ENCODE data around the gene KLHL29. TPM values are rescaled to one million over a fixed set of nuclear protein-coding genes. Genes with fewer than 3 reads are reported as not detected.

Gene KLHL29
- total RNA-seq, 1 experiment from 2014 or later = 3.4 TPM

- peak; percentile 10 to 44 for DNase-seq
- Histone ChIP-seq H3K27me3 (ENCODE audit: insufficient read depth, low read depth) (peaks cover 12% of the 10 kb centered on the region), H3K4me2 (peak overlapping the region; percentile 56)
Measured at GRCh38 chr2:23366720-23367119, 18.3 kb upstream of the KLHL29 start.

GRCh38 chr2:23367760-23368159, 17.2 kb upstream of the KLHL29 start:
- no peaks in the 10 kb centered on the region for H3K79me2 ChIP-seq (ENCODE audit: low read depth)

More at GRCh38 chr2:23366720-23367119, 18.3 kb upstream of the KLHL29 start:
- no peak overlapping the region for H3K27ac ChIP-seq
- peak overlapping the region; percentile 64; the same call in 1 of the 2 replicates for H2AFZ ChIP-seq
- H3K79me2 ChIP-seq (ENCODE audit: low read depth) = no peaks in the 10 kb centered on the region
- no peak for TF ChIP-seq EZH2 (IDR thresholded peaks at IDR 0.05; ENCODE audit: low read depth)
- TF ChIP-seq, protein P1, sequence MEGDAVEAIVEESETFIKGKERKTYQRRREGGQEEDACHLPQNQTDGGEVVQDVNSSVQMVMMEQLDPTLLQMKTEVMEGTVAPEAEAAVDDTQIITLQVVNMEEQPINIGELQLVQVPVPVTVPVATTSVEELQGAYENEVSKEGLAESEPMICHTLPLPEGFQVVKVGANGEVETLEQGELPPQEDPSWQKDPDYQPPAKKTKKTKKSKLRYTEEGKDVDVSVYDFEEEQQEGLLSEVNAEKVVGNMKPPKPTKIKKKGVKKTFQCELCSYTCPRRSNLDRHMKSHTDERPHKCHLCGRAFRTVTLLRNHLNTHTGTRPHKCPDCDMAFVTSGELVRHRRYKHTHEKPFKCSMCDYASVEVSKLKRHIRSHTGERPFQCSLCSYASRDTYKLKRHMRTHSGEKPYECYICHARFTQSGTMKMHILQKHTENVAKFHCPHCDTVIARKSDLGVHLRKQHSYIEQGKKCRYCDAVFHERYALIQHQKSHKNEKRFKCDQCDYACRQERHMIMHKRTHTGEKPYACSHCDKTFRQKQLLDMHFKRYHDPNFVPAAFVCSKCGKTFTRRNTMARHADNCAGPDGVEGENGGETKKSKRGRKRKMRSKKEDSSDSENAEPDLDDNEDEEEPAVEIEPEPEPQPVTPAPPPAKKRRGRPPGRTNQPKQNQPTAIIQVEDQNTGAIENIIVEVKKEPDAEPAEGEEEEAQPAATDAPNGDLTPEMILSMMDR (conservative IDR thresholded peaks at IDR 0.05) = 0 out of 2 replicates have a peak, but pooled peaks have one; percentile 14
- no TSS peak for BruUV-seq (replicated peaks)
- ChIA-PET CTCF (no interaction called here), POLR2A (ENCODE audit: unreplicated experiment) (interaction anchor here (0.7 kb wide), 1 partner anchor 392 kb away, joined by 6 read pairs; no protein-coding TSS in a partner anchor)
- peaks cover 6% of the 10 kb centered on the region for H3F3A ChIP-seq (ENCODE audit: insufficient read depth, low read depth)
- H3K36me3 ChIP-seq (ENCODE audit: low read depth) = no peaks in the 10 kb centered on the region
- no peaks in the 10 kb centered on the region for H3K9me3 ChIP-seq (ENCODE audit: insufficient read depth, low read depth)
- no peaks in the 10 kb centered on the region for H4K20me1 ChIP-seq (ENCODE audit: insufficient read depth)
- peak overlapping the region; percentile 15; the same call in 1 of the 2 replicates for H3K4me3 ChIP-seq
- H3K9me2 ChIP-seq (ENCODE audit: insufficient read depth) = no peaks in the 10 kb centered on the region
- intact Hi-C loops (cut with micrococcal nuclease; ENCODE audit: unreplicated experiment) = no loop called here
- H3K4me1 ChIP-seq (replicated peaks; ENCODE audit: insufficient read depth) = no peaks in the 10 kb centered on the region

DNA sequence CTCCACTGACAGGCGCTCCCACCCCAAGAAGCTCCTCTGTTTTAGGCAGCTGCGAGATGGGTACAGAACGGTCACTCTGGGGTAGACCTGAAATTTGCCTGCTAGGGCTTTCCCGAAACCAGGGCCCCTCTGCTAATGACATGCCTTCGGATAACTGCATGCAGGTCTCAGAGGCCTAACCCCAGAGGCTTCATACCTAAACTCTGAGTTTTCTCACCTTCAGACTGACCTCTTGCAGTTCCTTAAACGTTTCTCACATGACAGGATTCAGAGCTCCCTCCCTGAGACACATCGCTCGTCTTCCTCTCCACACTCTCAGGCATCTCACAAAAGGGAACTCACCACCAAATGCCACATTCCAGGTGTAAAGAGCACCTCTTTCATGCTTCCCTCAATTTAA, 11.3 kb upstream of the KLHL29 start:
- BruUV-seq (replicated peaks) = no TSS peak
- H3K27me3 ChIP-seq (ENCODE audit: insufficient read depth, low read depth) = no peaks in the 10 kb centered on the region
- H3F3A ChIP-seq (ENCODE audit: insufficient read depth, low read depth) = no peaks in the 10 kb centered on the region
- H3K9me2 ChIP-seq (ENCODE audit: insufficient read depth) = no peaks in the 10 kb centered on the region
- H3K4me2 ChIP-seq = no peak overlapping the region
- TF ChIP-seq, protein P1 (conservative IDR thresholded peaks at IDR 0.05) = no peak
- no peak for TF ChIP-seq EZH2 (IDR thresholded peaks at IDR 0.05; ENCODE audit: low read depth)
- H3K79me2 ChIP-seq (ENCODE audit: low read depth) = no peaks in the 10 kb centered on the region
- CTCF ChIA-PET = no interaction called here
- no peaks in the 10 kb centered on the region for H3K9me3 ChIP-seq (ENCODE audit: insufficient read depth, low read depth)
- POLR2A ChIA-PET (ENCODE audit: unreplicated experiment) = interaction anchor here (0.6 kb wide), 1 partner anchor 60 kb away, joined by 5 read pairs; no protein-coding TSS in a partner anchor
- no peaks in the 10 kb centered on the region for H3K36me3 ChIP-seq (ENCODE audit: low read depth)
- H3K27ac ChIP-seq = no peak overlapping the region
- peaks cover 13% of the 10 kb centered on the region for H3K4me1 ChIP-seq (replicated peaks; ENCODE audit: insufficient read depth)
- intact Hi-C loops (cut with micrococcal nuclease; ENCODE audit: unreplicated experiment) = no loop called here
- no peak for DNase-seq
- no peaks in the 10 kb centered on the region for H4K20me1 ChIP-seq (ENCODE audit: insufficient read depth)
- H3K4me3 ChIP-seq = no peak overlapping the region
- no peak overlapping the region for H2AFZ ChIP-seq

More at GRCh38 chr2:23367760-23368159, 17.2 kb upstream of the KLHL29 start:
- ChIA-PET POLR2A (ENCODE audit: unreplicated experiment) (no interaction called here), CTCF (interaction anchor here (0.7 kb wide), 1 partner anchor 10 kb away, joined by 3 read pairs; no protein-coding TSS in a partner anchor)
- no peaks in the 10 kb centered on the region for H4K20me1 ChIP-seq (ENCODE audit: insufficient read depth)
- DNase-seq = no peak
- peaks cover 6% of the 10 kb centered on the region for H3F3A ChIP-seq (ENCODE audit: insufficient read depth, low read depth)
- H3K36me3 ChIP-seq (ENCODE audit: low read depth) = no peaks in the 10 kb centered on the region
- H3K27ac ChIP-seq = no peak overlapping the region
- TF ChIP-seq EZH2 (IDR thresholded peaks at IDR 0.05; ENCODE audit: low read depth) = no peak
- TF ChIP-seq, protein P1 (conservative IDR thresholded peaks at IDR 0.05) = no peak
- no peaks in the 10 kb centered on the region for H3K9me2 ChIP-seq (ENCODE audit: insufficient read depth)
- H3K27me3 ChIP-seq (ENCODE audit: insufficient read depth, low read depth) = peaks cover 1% of the 10 kb centered on the region
- no TSS peak for BruUV-seq (replicated peaks)
- H3K4me2 ChIP-seq = no peak overlapping the region
- no peak overlapping the region for H3K4me3 ChIP-seq
- H2AFZ ChIP-seq = no peak overlapping the region
- no peaks in the 10 kb centered on the region for H3K4me1 ChIP-seq (replicated peaks; ENCODE audit: insufficient read depth)
- H3K9me3 ChIP-seq (ENCODE audit: insufficient read depth, low read depth) = no peaks in the 10 kb centered on the region
- intact Hi-C loops (cut with micrococcal nuclease; ENCODE audit: unreplicated experiment) = no loop called here
